Glutamatergic neuron (in vitro differentiated cells): ENCODE results near the gene POR. TPM values are rescaled to one million over a fixed set of nuclear protein-coding genes. Genes with fewer than 3 reads are reported as not detected.
"Not testable (repeated sequence)": the region's sequence is repeated elsewhere in the genome, so short reads cannot be mapped to it uniquely, and the experiment has no call there.

Experiments used
- DNase-seq: peaks from one replicate; pipeline ENCODE4 v3.0.0; 2022
- H3K27ac Mint-ChIP-seq: one replicate; pipeline ENCODE4 v1.8.0; 2020; ENCODE audit warnings: mild to moderate bottlenecking, mixed read lengths, inconsistent platforms; ENCODE audit not compliant: unreplicated experiment
- H3K27me3 Mint-ChIP-seq: one replicate; pipeline ENCODE4 v1.8.0; 2020; ENCODE audit warnings: mild to moderate bottlenecking, moderate library complexity, mixed read lengths, inconsistent platforms; ENCODE audit not compliant: unreplicated experiment
- H3K36me3 Mint-ChIP-seq: one replicate; pipeline ENCODE4 v1.8.0; 2020; ENCODE audit warnings: mild to moderate bottlenecking, mixed read lengths, inconsistent platforms; ENCODE audit not compliant: unreplicated experiment
- H3K4me1 Mint-ChIP-seq: one replicate; pipeline ENCODE4 v1.8.0; 2020; ENCODE audit warnings: mild to moderate bottlenecking, low read depth, mixed read lengths, inconsistent platforms; ENCODE audit not compliant: unreplicated experiment
- H3K4me3 Mint-ChIP-seq: one replicate; pipeline ENCODE4 v1.8.0; 2020; ENCODE audit warnings: mild to moderate bottlenecking, mixed read lengths, inconsistent platforms; ENCODE audit not compliant: unreplicated experiment
- H3K9me3 Mint-ChIP-seq: one replicate; pipeline ENCODE4 v1.8.0; 2020; ENCODE audit warnings: mild to moderate bottlenecking, moderate library complexity, mixed read lengths, inconsistent platforms; ENCODE audit not compliant: unreplicated experiment
- total RNA-seq: library from RNA; stranded (reverse); fragmentation: NEBNext Ultra II Directional; extraction: Animal tissue kit (Norgen Biotek cat#: 25700); gene quantifications from one replicate; pipeline ENCODE4 v1.2.1, GENCODE V29; 2021; ENCODE audit not compliant: unreplicated experiment
- TF ChIP-seq, protein P1 (sequence below): fragments of 200-600 bp; sonication (generic); IDR thresholded peaks from one replicate; pipeline ENCODE4 v1.5.0; 2021; ENCODE audit not compliant: partially characterized antibody, unreplicated experiment

POR gene
- total RNA-seq, 1 donor from 2014 or later, result 119 TPM

- Mint-ChIP-seq H3K4me3 (no peak overlapping the region), H3K27me3 (peaks cover 5% of the 10 kb centered on the region), H3K9me3 (peaks cover 4% of the 10 kb centered on the region), H3K36me3 (no peaks in the 10 kb centered on the region), H3K4me1 (peaks cover 1% of the 10 kb centered on the region), H3K27ac (no peak overlapping the region)
- TF ChIP-seq, protein P1, sequence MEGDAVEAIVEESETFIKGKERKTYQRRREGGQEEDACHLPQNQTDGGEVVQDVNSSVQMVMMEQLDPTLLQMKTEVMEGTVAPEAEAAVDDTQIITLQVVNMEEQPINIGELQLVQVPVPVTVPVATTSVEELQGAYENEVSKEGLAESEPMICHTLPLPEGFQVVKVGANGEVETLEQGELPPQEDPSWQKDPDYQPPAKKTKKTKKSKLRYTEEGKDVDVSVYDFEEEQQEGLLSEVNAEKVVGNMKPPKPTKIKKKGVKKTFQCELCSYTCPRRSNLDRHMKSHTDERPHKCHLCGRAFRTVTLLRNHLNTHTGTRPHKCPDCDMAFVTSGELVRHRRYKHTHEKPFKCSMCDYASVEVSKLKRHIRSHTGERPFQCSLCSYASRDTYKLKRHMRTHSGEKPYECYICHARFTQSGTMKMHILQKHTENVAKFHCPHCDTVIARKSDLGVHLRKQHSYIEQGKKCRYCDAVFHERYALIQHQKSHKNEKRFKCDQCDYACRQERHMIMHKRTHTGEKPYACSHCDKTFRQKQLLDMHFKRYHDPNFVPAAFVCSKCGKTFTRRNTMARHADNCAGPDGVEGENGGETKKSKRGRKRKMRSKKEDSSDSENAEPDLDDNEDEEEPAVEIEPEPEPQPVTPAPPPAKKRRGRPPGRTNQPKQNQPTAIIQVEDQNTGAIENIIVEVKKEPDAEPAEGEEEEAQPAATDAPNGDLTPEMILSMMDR, result no peak
- no peak for DNase-seq
Observed at GRCh38 chr7:75868153-75868552, 46.8 kb upstream of the POR start.

- no peak overlapping the region for H3K4me3 Mint-ChIP-seq
- H3K4me1 Mint-ChIP-seq, result peaks cover 1% of the 10 kb centered on the region
- no peak overlapping the region for H3K27ac Mint-ChIP-seq
- H3K36me3 Mint-ChIP-seq, result no peaks in the 10 kb centered on the region
- H3K9me3 Mint-ChIP-seq, result peaks cover 3% of the 10 kb centered on the region
- DNase-seq, result no peak
- H3K27me3 Mint-ChIP-seq, result peaks cover 5% of the 10 kb centered on the region
- TF ChIP-seq, protein P1, result no peak
Observed at GRCh38 chr7:75869776-75870379, 45.1 kb upstream of the POR start.

GRCh38 chr7:75870557-75871161 is 44.3 kb upstream of the POR start:
- Mint-ChIP-seq H3K4me1 (peaks cover 1% of the 10 kb centered on the region), H3K4me3 (no peak overlapping the region), H3K9me3 (peaks cover 2% of the 10 kb centered on the region)

GRCh38 chr7:75872073-75872782 is 42.7 kb upstream of the POR start:
- Mint-ChIP-seq H3K36me3 (no peaks in the 10 kb centered on the region), H3K9me3 (no peaks in the 10 kb centered on the region), H3K4me1 (peaks cover 2% of the 10 kb centered on the region), H3K27me3 (no peaks in the 10 kb centered on the region), H3K27ac (no peak overlapping the region), H3K4me3 (no peak overlapping the region)
- TF ChIP-seq, protein P1, result no peak
- no peak for DNase-seq

More at GRCh38 chr7:75870557-75871161, 44.3 kb upstream of the POR start:
- no peak overlapping the region for H3K27ac Mint-ChIP-seq
- no peak for DNase-seq
- no peaks in the 10 kb centered on the region for H3K36me3 Mint-ChIP-seq
- peaks cover 5% of the 10 kb centered on the region for H3K27me3 Mint-ChIP-seq
- TF ChIP-seq, protein P1, result no peak

DNA sequence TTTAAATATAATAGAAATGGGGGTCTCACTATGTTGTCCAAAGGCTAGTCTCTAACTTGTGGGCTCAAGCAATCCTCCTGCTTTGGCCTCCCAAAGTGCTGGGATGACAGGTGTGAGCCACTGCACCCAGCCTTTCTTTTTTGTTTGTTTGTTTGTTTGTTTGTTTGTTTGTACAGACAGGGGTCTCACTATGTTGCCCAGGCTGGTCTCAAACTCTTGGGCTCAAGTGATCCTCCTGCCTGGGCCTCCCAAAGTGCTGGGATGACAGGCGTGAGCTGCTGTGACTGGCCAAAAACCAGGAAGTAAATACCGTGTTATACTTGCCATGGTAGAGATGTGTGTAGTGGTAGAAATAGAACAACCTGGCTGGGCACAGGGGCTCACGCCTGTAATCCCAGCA is 40.8 kb upstream of the POR start:
- H3K4me1 Mint-ChIP-seq, H3K36me3 Mint-ChIP-seq, H3K27me3 Mint-ChIP-seq, H3K4me3 Mint-ChIP-seq, H3K9me3 Mint-ChIP-seq, H3K27ac Mint-ChIP-seq, DNase-seq: not testable (repeated sequence)
